K562 (cell line): ENCODE measurements around the gene CCNL1. TPM values are rescaled to one million over a fixed set of nuclear protein-coding genes. Genes with fewer than 3 reads are reported as not detected.

Experiments used
- ATAC-seq: fragments of 200-7000 bp; cut with Tn5 transposase; 3 replicates; pipeline ENCODE4 v1.9.1; 2020; ENCODE audit warnings: moderate library complexity
- BruUV-seq: library from RNA; stranded (reverse); fragments of 400-500 nt; replicated peaks from 2 replicates; lab custom pipeline; 2021; lab: Mats Ljungman, UMichigan
- CTCF ChIA-PET: fragments of 300-600 bp; formaldehyde crosslinking; extraction: SDS; loops from one replicate; lab custom pipeline; 2021; ENCODE audit warnings: low intra/inter-chr PET ratio; lab: Yijun Ruan, JAX
- POLR2A ChIA-PET: fragments of 300-600, 350-650 bp; sonication (Branson Sonifier 250); formaldehyde crosslinking; extraction: SDS; loops from one replicate; lab custom pipeline; 2021; ENCODE audit warnings: antibody characterized with exemption, inconsistent platforms; lab: Yijun Ruan, JAX
- DNase-seq, 4 experiments: peaks; one replicate each; pipeline versions ENCODE4 v3.0.0 to v3.0.0-alpha.2; 2011 to 2018; ENCODE audit warnings: low spot score in 3 of 4, mixed read lengths in 3 of 4; ENCODE audit errors: extremely low read depth in 1 of 4
- FAIRE-seq: peaks from 2 replicates; lab custom pipeline; 2011; peaks lifted over from hg19 to GRCh38; lab: Jason Lieb, UNC
- H2AFZ ChIP-seq: 2 replicates; pipeline ENCODE4 v1.6.0; 2011; ENCODE audit warnings: low read depth, low read length, control low read depth, inconsistent platforms
- H3K27ac ChIP-seq: fragments of 200-600 bp; 3 replicates; pipeline ENCODE4 v1.8.0; 2011; ENCODE audit warnings: low read depth, mild to moderate bottlenecking, control low read depth, inconsistent platforms, low read length, moderate library complexity, mixed read lengths; ENCODE audit errors: extremely low read depth
- H3K27me3 ChIP-seq, 2 experiments: fragments of 300-600 bp in 1 of 2; 2 replicates in 1 of 2; 3 replicates in 1 of 2; pipeline versions ENCODE4 v1.6.0 to v1.8.0; 2011; ENCODE audit warnings: inconsistent platforms in 2 of 2, low read length in 2 of 2, mild to moderate bottlenecking in 1 of 2, mixed read lengths in 1 of 2, moderate library complexity in 1 of 2; ENCODE audit not compliant: control insufficient read depth in 2 of 2, insufficient read depth in 2 of 2
- H3K36me3 ChIP-seq: fragments of 300-600 bp; 3 replicates; pipeline ENCODE4 v1.8.0; 2011; ENCODE audit warnings: mild to moderate bottlenecking, low read length, inconsistent platforms; ENCODE audit not compliant: control insufficient read depth, insufficient read depth
- H3K4me1 ChIP-seq, 2 experiments: fragments of 200-600 bp in 1 of 2; replicated peaks in 1 of 2; 2 replicates in 1 of 2; 3 replicates in 1 of 2; pipeline versions ENCODE4 v1.5.1 to v1.8.0; 2011; ENCODE audit warnings: inconsistent platforms in 2 of 2, low read length in 2 of 2, mild to moderate bottlenecking in 1 of 2, mixed read lengths in 1 of 2, moderate library complexity in 1 of 2; ENCODE audit not compliant: control insufficient read depth in 2 of 2, insufficient read depth in 2 of 2
- H3K4me2 ChIP-seq: 2 replicates; pipeline ENCODE4 v1.6.1; 2011; ENCODE audit warnings: low read length, control low read depth, inconsistent platforms, mixed read lengths; ENCODE audit not compliant: insufficient read depth
- H3K4me3 ChIP-seq: fragments of 200-600 bp; sonication (generic), shearing (Covaris generic); 2 replicates; pipeline ENCODE4 v1.5.1; 2016; ENCODE audit warnings: control low read depth, inconsistent platforms
- H3K79me2 ChIP-seq: fragments of 200-600 bp; 3 replicates; pipeline ENCODE4 v1.8.0; 2011; ENCODE audit warnings: low read length, inconsistent platforms; ENCODE audit not compliant: control insufficient read depth, insufficient read depth
- H3K9ac ChIP-seq, 2 experiments: 2 replicates each; pipeline versions ENCODE4 v1.6.0 to v1.6.1; 2011; ENCODE audit warnings: low read depth in 2 of 2, low read length in 2 of 2, control low read depth in 1 of 2, inconsistent platforms in 1 of 2, mild to moderate bottlenecking in 1 of 2, mixed read lengths in 1 of 2; ENCODE audit not compliant: insufficient read depth in 1 of 2
- H3K9me1 ChIP-seq: one replicate; pipeline ENCODE4 v1.6.0; 2011; ENCODE audit warnings: inconsistent platforms, mild to moderate bottlenecking, low read length, moderate library complexity; ENCODE audit not compliant: control insufficient read depth, insufficient read depth
- H3K9me3 ChIP-seq: replicated peaks from 2 replicates; pipeline ENCODE4 v1.5.1; 2011; ENCODE audit warnings: low read depth, low read length, inconsistent platforms; ENCODE audit not compliant: control insufficient read depth, insufficient read depth
- H4K20me1 ChIP-seq: replicated peaks from 2 replicates; pipeline ENCODE4 v1.6.1; 2011; ENCODE audit warnings: low read length, inconsistent platforms, mixed read lengths; ENCODE audit not compliant: control insufficient read depth, insufficient read depth
- ASH1L ChIP-seq: fragments of 450-650 bp; IDR thresholded peaks from 2 replicates; pipeline ENCODE4 v1.6.1; 2018; ENCODE audit warnings: borderline replicate concordance, mild to moderate bottlenecking, low read depth; ENCODE audit not compliant: partially characterized antibody
- DDX20 ChIP-seq: fragments of 450-650 bp; IDR thresholded peaks from 2 replicates; pipeline ENCODE4 v1.6.1; 2016; ENCODE audit warnings: missing genetic modification characterization, low read depth, mild to moderate bottlenecking, missing compliant biosample characterization, moderate library complexity
- MTA1 ChIP-seq: fragments of 450-650 bp; IDR thresholded peaks from 2 replicates; pipeline ENCODE4 v1.6.1; 2017; ENCODE audit warnings: borderline replicate concordance
- RCOR1 ChIP-seq, 2 experiments: IDR thresholded peaks; 2 replicates each; pipeline ENCODE4 v1.6.1; 2012; ENCODE audit warnings: low read depth in 2 of 2, low read length in 2 of 2, borderline replicate concordance in 1 of 2, improper control_type of control experiment in 1 of 2
- SMAD1 ChIP-seq: fragments of 150-350 bp; IDR thresholded peaks from 2 replicates; pipeline ENCODE4 v1.6.1; 2014; ENCODE audit warnings: low read length, low read depth; ENCODE audit not compliant: partially characterized antibody
- SMAD2 ChIP-seq: fragments of 150-350 bp; IDR thresholded peaks from 2 replicates; pipeline ENCODE4 v1.6.1; 2014; ENCODE audit warnings: low read depth, mild to moderate bottlenecking, low read length
- ZKSCAN3 ChIP-seq: fragments of 250-450 bp; sonication (Bioruptor Pico); IDR thresholded peaks from 2 replicates; pipeline ENCODE4 v1.4.0; 2020
- ZNF134 ChIP-seq: fragments of 250-450 bp; sonication (Bioruptor Pico); conservative IDR thresholded peaks from 2 replicates; pipeline ENCODE4 v1.4.0; 2020
- ZNF696 ChIP-seq: fragments of 250-450 bp; sonication (Bioruptor Pico); conservative IDR thresholded peaks from 2 replicates; pipeline ENCODE4 v1.4.0; 2020; ENCODE audit warnings: mild to moderate bottlenecking, moderate library complexity
- WGBS: fragments of 100-300 bp; shearing (Covaris generic); methylation state at CpG from one replicate; pipeline ENCODE4 v1.1.6; 2016; ENCODE audit warnings: low coverage, mixed read lengths; ENCODE audit not compliant: insufficient coverage; ENCODE audit errors: missing lambda C conversion rate; 5-methylcytosine and 5-hydroxymethylcytosine counted together
- in situ Hi-C: fragments of 300-500 bp; cut with MboI; formaldehyde crosslinking; loops from 4 replicates; pipeline ENCODE4 v1.15.0; 2018; ENCODE audit warnings: inconsistent platforms, mixed read lengths
- intact Hi-C: fragments of 100-400 bp; cut with micrococcal nuclease; formaldehyde crosslinking; loops from 2 replicates; pipeline ENCODE4 v1.14.2; 2022
- polyA plus RNA-seq, 8 experiments: library from polyadenylated mRNA; depleted of rRNA in 4 of 8; stranded (reverse) in 5 of 8; unstranded in 3 of 8; fragments of >200 nt; fragmentation: Nextera tagmentation in 2 of 8; fragmentation: Illumina TruSeq in 1 of 8; extraction: Ambion mirVana in 2 of 8; extraction: Trizol in 1 of 8; gene quantifications; 2 replicates each; pipeline versions ENCODE4 v1.2.1 to v1.2.3, GENCODE V29; 2011 to 2014; ENCODE audit warnings: inconsistent platforms in 1 of 8, missing spikeins in 1 of 8
- total RNA-seq, 7 experiments: library from RNA; depleted of rRNA in 6 of 7; stranded (reverse); fragments of >200 nt in 6 of 7; fragmentation: Illumina TruSeq in 2 of 7; extraction: Trizol in 2 of 7; gene quantifications; 2 replicates each; pipeline versions ENCODE4 v1.2.1 to v1.2.3, GENCODE V29; 2011 to 2021; ENCODE audit warnings: low replicate concordance in 1 of 7
- TF ChIP-seq, protein P1 (sequence below): sonication (generic); formaldehyde crosslinking; IDR thresholded peaks from 2 replicates; pipeline ENCODE4 v1.8.0; 2023; ENCODE audit warnings: mild to moderate bottlenecking, missing genetic modification reagents
- TF ChIP-seq, protein P2 (sequence below): fragments of 250-450 bp; sonication (Bioruptor Pico); IDR thresholded peaks from 2 replicates; pipeline ENCODE4 v1.8.0; 2022; ENCODE audit warnings: inconsistent platforms
- TF ChIP-seq, protein P3 (sequence below), 2 experiments: IDR thresholded peaks; 2 replicates each; pipeline ENCODE4 v1.6.1; 2012; ENCODE audit warnings: improper control_type of control experiment in 2 of 2, low read depth in 2 of 2, low read length in 2 of 2, borderline replicate concordance in 1 of 2

CCNL1 gene
- total and polyA plus RNA-seq, 9 of the 15 experiments (the other 6 are each of a cell fraction or from before 2014, with no cell fraction given) = 16.1 to 186 (median 132) TPM

DNA sequence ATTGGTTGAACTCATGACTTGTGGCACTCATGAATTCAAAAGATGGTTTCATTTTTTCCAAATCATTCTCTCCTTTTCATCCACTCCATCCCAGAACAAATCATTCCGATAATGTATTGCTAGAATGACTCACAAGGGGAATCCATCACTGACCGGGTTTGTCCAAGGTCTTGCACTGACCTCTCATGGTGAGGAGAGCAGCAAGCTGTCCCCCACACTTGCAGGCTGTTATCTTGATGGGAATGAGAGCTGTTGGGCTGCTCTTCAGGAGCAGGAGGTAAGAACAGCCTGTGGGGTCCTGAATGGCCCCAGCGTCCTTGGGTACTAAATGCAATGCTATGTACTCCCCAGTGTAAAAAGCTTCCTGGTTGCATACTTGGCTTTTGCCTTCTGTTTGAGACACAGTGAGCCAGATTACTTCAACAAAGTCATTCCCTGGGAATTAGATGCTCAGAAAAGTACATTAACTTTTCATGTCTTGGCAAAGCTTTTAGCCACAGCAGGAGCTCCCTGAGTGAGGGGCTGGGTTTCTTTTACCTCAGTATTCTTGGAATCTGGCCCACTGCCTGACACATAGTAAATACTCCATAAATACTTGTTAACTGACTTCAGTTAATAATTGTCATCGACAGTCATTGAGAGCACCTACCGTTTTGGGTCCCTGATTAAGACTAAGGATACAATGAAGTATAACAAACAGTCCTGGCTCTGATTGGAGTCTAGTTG, 24.1 kb downstream of the CCNL1 start:
- POLR2A ChIA-PET = interaction anchor here (0.8 to 1.9 kb wide), 3 partner anchors 8 to 24 kb away, joined by 3 to 6 read pairs (median 3); partner anchors contain the start of gene CCNL1
- BruUV-seq = no TSS peak
- Histone ChIP-seq H3K4me1 (peaks cover 11 to 22% of the 10 kb centered on the region in 2 experiments), H3K4me3 (no peak overlapping the region), H4K20me1 (no peaks in the 10 kb centered on the region), H3K9me3 (no peaks in the 10 kb centered on the region), H3K79me2 (no peaks in the 10 kb centered on the region), H3K4me2 (no peak overlapping the region), H2AFZ (no peak overlapping the region), H3K27me3 (no peaks in the 10 kb centered on the region), H3K27ac (no peak overlapping the region), H3K9me1 (no peaks in the 10 kb centered on the region), H3K36me3 (no peaks in the 10 kb centered on the region), H3K9ac (no peak overlapping the region)
- ATAC-seq = peak; percentile 69
- peak; percentile 33 to 62 (median 42) for DNase-seq
- no peak for FAIRE-seq
- 40% methylated on average over 5 of the region's 5 CpGs for WGBS
- CTCF ChIA-PET = interaction anchor here (0.9 to 4.1 kb wide), 4 partner anchors 55 to 985 kb away, joined by 3 to 48 read pairs (median 10); partner anchors contain the start of gene TIPARP
- intact Hi-C loops (loop anchor here (2.0 to 10.0 kb wide), 8 partner anchors 55 to 1139 kb away; partner anchors contain the start of gene LEKR1), in situ Hi-C loops (loop anchor here (5.0 to 25.0 kb wide), 4 partner anchors 309 to 989 kb away; partner anchors contain the start of gene LEKR1)
- TF ChIP-seq ZNF696 (CRISPR knock-in tag) (no peak), ASH1L (no peak), DDX20 (tag) (no peak), ZKSCAN3 (no peak), MTA1 (no peak), SMAD2 (no peak), SMAD1 (no peak), ZNF134 (CRISPR knock-in tag) (no peak), RCOR1 (IDR thresholded peaks at IDR 0.05; ENCODE audit: borderline replicate concordance in 1 of 2, low read depth in 2 of 2, low read length in 2 of 2) (peak in 1 of 2 experiments; percentile 70; a peak in 2 of 4 replicates)
- TF ChIP-seq, protein P1, sequence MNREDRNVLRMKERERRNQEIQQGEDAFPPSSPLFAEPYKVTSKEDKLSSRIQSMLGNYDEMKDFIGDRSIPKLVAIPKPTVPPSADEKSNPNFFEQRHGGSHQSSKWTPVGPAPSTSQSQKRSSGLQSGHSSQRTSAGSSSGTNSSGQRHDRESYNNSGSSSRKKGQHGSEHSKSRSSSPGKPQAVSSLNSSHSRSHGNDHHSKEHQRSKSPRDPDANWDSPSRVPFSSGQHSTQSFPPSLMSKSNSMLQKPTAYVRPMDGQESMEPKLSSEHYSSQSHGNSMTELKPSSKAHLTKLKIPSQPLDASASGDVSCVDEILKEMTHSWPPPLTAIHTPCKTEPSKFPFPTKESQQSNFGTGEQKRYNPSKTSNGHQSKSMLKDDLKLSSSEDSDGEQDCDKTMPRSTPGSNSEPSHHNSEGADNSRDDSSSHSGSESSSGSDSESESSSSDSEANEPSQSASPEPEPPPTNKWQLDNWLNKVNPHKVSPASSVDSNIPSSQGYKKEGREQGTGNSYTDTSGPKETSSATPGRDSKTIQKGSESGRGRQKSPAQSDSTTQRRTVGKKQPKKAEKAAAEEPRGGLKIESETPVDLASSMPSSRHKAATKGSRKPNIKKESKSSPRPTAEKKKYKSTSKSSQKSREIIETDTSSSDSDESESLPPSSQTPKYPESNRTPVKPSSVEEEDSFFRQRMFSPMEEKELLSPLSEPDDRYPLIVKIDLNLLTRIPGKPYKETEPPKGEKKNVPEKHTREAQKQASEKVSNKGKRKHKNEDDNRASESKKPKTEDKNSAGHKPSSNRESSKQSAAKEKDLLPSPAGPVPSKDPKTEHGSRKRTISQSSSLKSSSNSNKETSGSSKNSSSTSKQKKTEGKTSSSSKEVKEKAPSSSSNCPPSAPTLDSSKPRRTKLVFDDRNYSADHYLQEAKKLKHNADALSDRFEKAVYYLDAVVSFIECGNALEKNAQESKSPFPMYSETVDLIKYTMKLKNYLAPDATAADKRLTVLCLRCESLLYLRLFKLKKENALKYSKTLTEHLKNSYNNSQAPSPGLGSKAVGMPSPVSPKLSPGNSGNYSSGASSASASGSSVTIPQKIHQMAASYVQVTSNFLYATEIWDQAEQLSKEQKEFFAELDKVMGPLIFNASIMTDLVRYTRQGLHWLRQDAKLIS (CRISPR knock-in tag) = no peak
- TF ChIP-seq, protein P2, sequence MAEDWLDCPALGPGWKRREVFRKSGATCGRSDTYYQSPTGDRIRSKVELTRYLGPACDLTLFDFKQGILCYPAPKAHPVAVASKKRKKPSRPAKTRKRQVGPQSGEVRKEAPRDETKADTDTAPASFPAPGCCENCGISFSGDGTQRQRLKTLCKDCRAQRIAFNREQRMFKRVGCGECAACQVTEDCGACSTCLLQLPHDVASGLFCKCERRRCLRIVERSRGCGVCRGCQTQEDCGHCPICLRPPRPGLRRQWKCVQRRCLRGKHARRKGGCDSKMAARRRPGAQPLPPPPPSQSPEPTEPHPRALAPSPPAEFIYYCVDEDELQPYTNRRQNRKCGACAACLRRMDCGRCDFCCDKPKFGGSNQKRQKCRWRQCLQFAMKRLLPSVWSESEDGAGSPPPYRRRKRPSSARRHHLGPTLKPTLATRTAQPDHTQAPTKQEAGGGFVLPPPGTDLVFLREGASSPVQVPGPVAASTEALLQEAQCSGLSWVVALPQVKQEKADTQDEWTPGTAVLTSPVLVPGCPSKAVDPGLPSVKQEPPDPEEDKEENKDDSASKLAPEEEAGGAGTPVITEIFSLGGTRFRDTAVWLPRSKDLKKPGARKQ (CRISPR knock-in tag) = no peak
- TF ChIP-seq, protein P3, sequence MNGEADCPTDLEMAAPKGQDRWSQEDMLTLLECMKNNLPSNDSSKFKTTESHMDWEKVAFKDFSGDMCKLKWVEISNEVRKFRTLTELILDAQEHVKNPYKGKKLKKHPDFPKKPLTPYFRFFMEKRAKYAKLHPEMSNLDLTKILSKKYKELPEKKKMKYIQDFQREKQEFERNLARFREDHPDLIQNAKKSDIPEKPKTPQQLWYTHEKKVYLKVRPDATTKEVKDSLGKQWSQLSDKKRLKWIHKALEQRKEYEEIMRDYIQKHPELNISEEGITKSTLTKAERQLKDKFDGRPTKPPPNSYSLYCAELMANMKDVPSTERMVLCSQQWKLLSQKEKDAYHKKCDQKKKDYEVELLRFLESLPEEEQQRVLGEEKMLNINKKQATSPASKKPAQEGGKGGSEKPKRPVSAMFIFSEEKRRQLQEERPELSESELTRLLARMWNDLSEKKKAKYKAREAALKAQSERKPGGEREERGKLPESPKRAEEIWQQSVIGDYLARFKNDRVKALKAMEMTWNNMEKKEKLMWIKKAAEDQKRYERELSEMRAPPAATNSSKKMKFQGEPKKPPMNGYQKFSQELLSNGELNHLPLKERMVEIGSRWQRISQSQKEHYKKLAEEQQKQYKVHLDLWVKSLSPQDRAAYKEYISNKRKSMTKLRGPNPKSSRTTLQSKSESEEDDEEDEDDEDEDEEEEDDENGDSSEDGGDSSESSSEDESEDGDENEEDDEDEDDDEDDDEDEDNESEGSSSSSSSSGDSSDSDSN (IDR thresholded peaks at IDR 0.05; ENCODE audit: borderline replicate concordance in 1 of 2, low read depth in 2 of 2, low read length in 2 of 2) = no peak
